OCI-LY3 (cell line): ENCODE results near the gene FBXL4.

Source experiments
- H2AFZ ChIP-seq: fragments of 200-600, 300-600 bp; shearing (Covaris generic); 2 replicates; pipeline ENCODE4 v1.6.0; 2014; ENCODE audit warnings: antibody characterized with exemption, low read depth, low read length
- H3K27ac ChIP-seq: fragments of 200-600, 300-600 bp; sonication (generic); 2 replicates; pipeline ENCODE4 v1.5.1; 2014; ENCODE audit warnings: mild to moderate bottlenecking, low read length, moderate library complexity, mixed read lengths
- H3K27me3 ChIP-seq: fragments of 200-600, 300-600 bp; sonication (generic); 2 replicates; pipeline ENCODE4 v1.6.1; 2014; ENCODE audit warnings: low read depth, low read length, mixed read lengths
- H3K36me3 ChIP-seq: fragments of 200-600, 300-600 bp; sonication (generic); replicated peaks from 2 replicates; pipeline ENCODE3; 2014; ENCODE audit warnings: low read depth, low read length, mixed read lengths
- H3K4me1 ChIP-seq: fragments of 300-600, 200-600 bp; sonication (generic); 2 replicates; pipeline ENCODE4 v1.6.1; 2014; ENCODE audit warnings: low read length, mixed read lengths
- H3K4me2 ChIP-seq: fragments of 200-600, 300-600 bp; sonication (generic); 2 replicates; pipeline ENCODE4 v1.6.1; 2014; ENCODE audit warnings: low read length, mixed read lengths
- H3K4me3 ChIP-seq: fragments of 300-600, 200-600 bp; sonication (generic); 2 replicates; pipeline ENCODE4 v1.5.1; 2014; ENCODE audit warnings: antibody characterized with exemption, mild to moderate bottlenecking, low read length, moderate library complexity
- H3K79me2 ChIP-seq: fragments of 300-600, 200-600 bp; shearing (Covaris generic); 2 replicates; pipeline ENCODE4 v1.6.1; 2014; ENCODE audit warnings: mild to moderate bottlenecking, low read length, mixed read lengths
- H3K9ac ChIP-seq: fragments of 300-600, 200-600 bp; shearing (Covaris generic); 2 replicates; pipeline ENCODE4 v1.6.0; 2014; ENCODE audit warnings: mild to moderate bottlenecking, low read length, moderate library complexity
- H3K9me3 ChIP-seq: fragments of 200-600, 300-600 bp; shearing (Covaris generic); 2 replicates; pipeline ENCODE4 v1.6.1; 2014; ENCODE audit warnings: low read length, mixed read lengths; ENCODE audit not compliant: insufficient read depth
- H4K20me1 ChIP-seq: fragments of 200-600, 300-600 bp; sonication (generic); 2 replicates; pipeline ENCODE4 v1.6.1; 2016; ENCODE audit warnings: low read length, mixed read lengths; ENCODE audit not compliant: insufficient read depth
- EZH2phosphoT487 ChIP-seq: fragments of 200-600 bp; shearing (Covaris generic); IDR thresholded peaks from 2 replicates; pipeline ENCODE4 v1.6.1; 2018; ENCODE audit warnings: antibody characterized with exemption, mixed run types, low read depth
- TF ChIP-seq, protein P1 (sequence below): fragments of 200-600, 300-600 bp; sonication (generic); IDR thresholded peaks from 2 replicates; pipeline ENCODE4 v1.5.1; 2014; ENCODE audit warnings: antibody characterized with exemption, low read length, low read depth

Gene FBXL4

DNA sequence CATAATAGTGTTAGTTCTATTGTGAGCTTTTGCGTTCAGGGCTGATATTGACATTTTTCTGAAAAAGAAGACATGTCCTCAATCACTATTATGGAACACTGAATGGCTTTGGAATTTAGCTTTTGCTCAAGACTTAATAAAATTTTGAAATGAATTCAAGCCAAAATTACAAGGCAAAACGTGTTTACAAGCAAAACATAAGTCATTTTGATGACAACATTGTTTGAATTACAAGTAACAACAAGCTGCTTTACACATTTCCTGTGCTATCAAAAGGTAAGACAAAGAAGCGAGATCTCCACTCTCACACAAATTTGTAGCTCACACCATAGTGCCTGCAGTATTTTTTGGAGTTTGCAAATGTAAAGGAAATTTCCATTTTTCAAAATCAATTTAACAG is 75.9 kb downstream of the FBXL4 start:
- peaks cover 6% of the 10 kb centered on the region for H3K36me3 ChIP-seq
- no peak overlapping the region for H3K9ac ChIP-seq
- H4K20me1 ChIP-seq, result no peaks in the 10 kb centered on the region
- H3K79me2 ChIP-seq, result no peaks in the 10 kb centered on the region
- no peak overlapping the region for H3K4me3 ChIP-seq
- H3K27me3 ChIP-seq, result no peaks in the 10 kb centered on the region
- no peaks in the 10 kb centered on the region for H3K4me1 ChIP-seq
- no peak overlapping the region for H2AFZ ChIP-seq
- TF ChIP-seq, protein P1, sequence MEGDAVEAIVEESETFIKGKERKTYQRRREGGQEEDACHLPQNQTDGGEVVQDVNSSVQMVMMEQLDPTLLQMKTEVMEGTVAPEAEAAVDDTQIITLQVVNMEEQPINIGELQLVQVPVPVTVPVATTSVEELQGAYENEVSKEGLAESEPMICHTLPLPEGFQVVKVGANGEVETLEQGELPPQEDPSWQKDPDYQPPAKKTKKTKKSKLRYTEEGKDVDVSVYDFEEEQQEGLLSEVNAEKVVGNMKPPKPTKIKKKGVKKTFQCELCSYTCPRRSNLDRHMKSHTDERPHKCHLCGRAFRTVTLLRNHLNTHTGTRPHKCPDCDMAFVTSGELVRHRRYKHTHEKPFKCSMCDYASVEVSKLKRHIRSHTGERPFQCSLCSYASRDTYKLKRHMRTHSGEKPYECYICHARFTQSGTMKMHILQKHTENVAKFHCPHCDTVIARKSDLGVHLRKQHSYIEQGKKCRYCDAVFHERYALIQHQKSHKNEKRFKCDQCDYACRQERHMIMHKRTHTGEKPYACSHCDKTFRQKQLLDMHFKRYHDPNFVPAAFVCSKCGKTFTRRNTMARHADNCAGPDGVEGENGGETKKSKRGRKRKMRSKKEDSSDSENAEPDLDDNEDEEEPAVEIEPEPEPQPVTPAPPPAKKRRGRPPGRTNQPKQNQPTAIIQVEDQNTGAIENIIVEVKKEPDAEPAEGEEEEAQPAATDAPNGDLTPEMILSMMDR, result no peak
- TF ChIP-seq EZH2phosphoT487, result no peak
- no peak overlapping the region for H3K27ac ChIP-seq
- no peaks in the 10 kb centered on the region for H3K9me3 ChIP-seq
- no peak overlapping the region for H3K4me2 ChIP-seq

DNA sequence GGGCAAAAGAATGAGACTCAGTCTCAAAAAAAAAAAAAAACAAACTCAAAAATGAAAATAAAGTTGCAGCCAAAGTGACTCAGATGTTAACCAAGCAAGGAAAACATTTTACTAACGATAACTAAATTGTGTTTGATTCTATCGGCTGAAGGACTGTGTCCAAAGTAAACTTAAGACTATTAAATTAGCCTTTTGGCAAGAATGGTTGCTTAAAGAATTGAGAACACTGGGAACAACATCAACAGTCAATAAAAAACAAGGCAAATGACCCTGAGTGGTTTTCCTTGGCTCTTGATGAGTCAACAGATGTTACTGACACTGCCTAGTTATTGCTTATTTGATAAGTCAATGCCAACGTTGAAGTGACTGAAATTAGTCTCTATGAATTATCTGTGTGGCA is 76.7 kb downstream of the FBXL4 start:
- Histone ChIP-seq H4K20me1 (no peaks in the 10 kb centered on the region), H3K4me3 (no peak overlapping the region), H2AFZ (no peak overlapping the region), H3K36me3 (peaks cover 6% of the 10 kb centered on the region), H3K4me1 (no peaks in the 10 kb centered on the region), H3K4me2 (no peak overlapping the region), H3K27me3 (no peaks in the 10 kb centered on the region), H3K9ac (no peak overlapping the region), H3K9me3 (no peaks in the 10 kb centered on the region), H3K27ac (no peak overlapping the region), H3K79me2 (no peaks in the 10 kb centered on the region)
- TF ChIP-seq, protein P1, result no peak
- no peak for TF ChIP-seq EZH2phosphoT487

DNA sequence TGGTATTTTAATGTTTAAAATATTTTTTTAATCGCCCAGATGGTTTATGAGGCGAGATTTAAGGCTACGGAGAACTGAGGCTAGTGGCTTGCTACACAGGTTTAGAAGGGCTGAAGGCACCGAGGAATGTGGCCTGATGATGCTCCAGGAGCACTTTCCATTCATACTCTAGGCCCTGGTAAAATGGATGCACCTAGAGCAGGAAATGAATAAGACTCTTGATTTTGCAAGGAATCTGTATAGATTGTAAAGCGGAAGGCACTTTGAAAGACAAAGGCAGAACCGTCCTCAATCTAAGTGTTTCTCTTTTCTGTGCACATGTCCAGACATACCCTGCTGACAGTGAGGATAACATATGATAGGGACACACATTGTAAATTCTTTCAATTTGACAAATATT is 83.2 kb downstream of the FBXL4 start:
- no peaks in the 10 kb centered on the region for H3K36me3 ChIP-seq
- no peaks in the 10 kb centered on the region for H4K20me1 ChIP-seq
- no peaks in the 10 kb centered on the region for H3K79me2 ChIP-seq
- no peaks in the 10 kb centered on the region for H3K27me3 ChIP-seq
- H3K9me3 ChIP-seq, result no peaks in the 10 kb centered on the region
- no peak overlapping the region for H3K9ac ChIP-seq
- no peak overlapping the region for H2AFZ ChIP-seq
- no peak overlapping the region for H3K4me3 ChIP-seq
- TF ChIP-seq, protein P1, result no peak
- no peak for TF ChIP-seq EZH2phosphoT487
- no peak overlapping the region for H3K4me2 ChIP-seq
- no peaks in the 10 kb centered on the region for H3K4me1 ChIP-seq
- no peak overlapping the region for H3K27ac ChIP-seq

DNA sequence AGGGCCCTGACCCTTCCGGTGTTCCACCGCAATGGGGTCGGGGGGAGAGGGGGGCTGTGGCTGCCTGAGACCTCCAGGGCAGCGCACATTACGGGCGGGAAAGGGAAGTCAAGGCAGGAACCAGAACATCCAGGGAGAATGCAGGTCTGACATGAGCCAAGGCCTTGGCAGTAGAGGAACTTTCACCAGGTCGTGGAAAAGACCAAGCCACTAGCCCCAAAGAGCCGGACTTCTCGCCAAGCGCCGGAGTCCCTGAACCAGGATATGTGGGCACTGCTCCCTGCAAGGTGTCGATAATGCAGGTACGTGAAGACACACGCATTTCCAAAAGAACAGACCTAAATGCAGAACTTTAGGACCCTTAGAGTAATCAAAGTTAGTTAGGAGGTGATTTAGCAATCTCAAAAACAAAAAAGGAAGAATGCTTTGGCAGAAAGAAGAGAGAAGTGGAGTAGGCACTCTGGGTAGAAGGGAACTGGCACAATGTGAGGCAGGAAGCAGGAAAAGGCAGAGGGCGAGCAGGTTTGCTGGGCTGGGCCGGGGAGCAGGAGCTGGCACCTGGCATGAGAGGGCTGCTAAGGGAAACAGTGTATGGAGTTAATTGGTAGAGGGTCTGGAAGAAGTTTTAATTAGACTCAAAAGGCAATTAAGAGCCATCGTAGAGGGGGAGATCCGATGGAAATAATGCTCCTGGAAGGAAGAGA is 99.1 kb downstream of the FBXL4 start:
- Histone ChIP-seq H2AFZ (no peak overlapping the region), H3K4me2 (no peak overlapping the region), H3K36me3 (no peaks in the 10 kb centered on the region), H3K79me2 (no peaks in the 10 kb centered on the region), H3K9ac (no peak overlapping the region), H3K4me3 (no peak overlapping the region), H3K27ac (no peak overlapping the region), H3K4me1 (no peaks in the 10 kb centered on the region), H3K27me3 (no peaks in the 10 kb centered on the region), H4K20me1 (no peaks in the 10 kb centered on the region), H3K9me3 (no peaks in the 10 kb centered on the region)
- TF ChIP-seq EZH2phosphoT487, result no peak
- TF ChIP-seq, protein P1, result no peak
